Keratinocyte (primary cell): ENCODE measurements around the gene LSM7. TPM values are rescaled to one million over a fixed set of nuclear protein-coding genes. Genes with fewer than 3 reads are reported as not detected.

Experiments
- DNase-seq: peaks from one replicate; pipeline ENCODE4 v3.0.0-alpha.2; 2011; ENCODE audit warnings: low read depth, missing footprints, low spot score
- FAIRE-seq: peaks from 2 replicates; lab custom pipeline; 2011; peaks lifted over from hg19 to GRCh38; lab: Jason Lieb, UNC
- H2AFZ ChIP-seq: 2 replicates; pipeline ENCODE4 v1.6.0; 2012; ENCODE audit warnings: low read length, control low read depth, inconsistent platforms; ENCODE audit not compliant: control insufficient read depth
- H3K27ac ChIP-seq: 2 replicates; pipeline ENCODE4 v1.5.1; 2011; ENCODE audit warnings: low read length; ENCODE audit not compliant: control insufficient read depth, insufficient read depth
- H3K27me3 ChIP-seq: 3 replicates; pipeline ENCODE4 v1.6.0; 2011; ENCODE audit warnings: low read length; ENCODE audit not compliant: control insufficient read depth, insufficient read depth; ENCODE audit errors: extremely low read depth
- H3K36me3 ChIP-seq, 2 experiments: 2 replicates in 1 of 2; 3 replicates in 1 of 2; pipeline ENCODE4 v1.5.1; 2011; ENCODE audit warnings: low read length in 2 of 2, mild to moderate bottlenecking in 1 of 2; ENCODE audit not compliant: control insufficient read depth in 2 of 2, insufficient read depth in 2 of 2; ENCODE audit errors: extremely low read depth in 1 of 2
- H3K4me1 ChIP-seq: 3 replicates; pipeline ENCODE4 v1.5.1; 2011; ENCODE audit warnings: low read length; ENCODE audit not compliant: control insufficient read depth, insufficient read depth; ENCODE audit errors: extremely low read depth
- H3K4me2 ChIP-seq: 3 replicates; pipeline ENCODE4 v1.6.0; 2011; ENCODE audit warnings: low read depth, low read length; ENCODE audit not compliant: control insufficient read depth, insufficient read depth; ENCODE audit errors: extremely low read depth
- H3K4me3 ChIP-seq, 3 experiments: fragments of 200-600 bp in 1 of 3; sonication (generic) in 1 of 3; 2 replicates in 2 of 3; 3 replicates in 1 of 3; pipeline ENCODE4 v1.5.1; 2011 to 2016; ENCODE audit warnings: low read length in 3 of 3, mild to moderate bottlenecking in 3 of 3, control low read depth in 2 of 3, inconsistent platforms in 1 of 3, low read depth in 1 of 3, mixed read lengths in 1 of 3, mixed run types in 1 of 3, moderate library complexity in 1 of 3; ENCODE audit not compliant: control insufficient read depth in 2 of 3, insufficient read depth in 2 of 3; ENCODE audit errors: extremely low read depth in 1 of 3
- H3K79me2 ChIP-seq: 2 replicates; pipeline ENCODE4 v1.6.0; 2012; ENCODE audit warnings: low read length; ENCODE audit not compliant: control insufficient read depth, insufficient read depth
- H3K9ac ChIP-seq: 3 replicates; pipeline ENCODE4 v1.6.0; 2011; ENCODE audit warnings: low read length; ENCODE audit not compliant: control insufficient read depth, insufficient read depth; ENCODE audit errors: extremely low read depth
- H3K9me1 ChIP-seq: 3 replicates; pipeline ENCODE4 v1.6.0; 2011; ENCODE audit warnings: low read length; ENCODE audit not compliant: control insufficient read depth, insufficient read depth; ENCODE audit errors: extremely low read depth
- H3K9me3 ChIP-seq: 2 replicates; pipeline ENCODE4 v1.5.1; 2012; ENCODE audit warnings: low read depth, low read length; ENCODE audit not compliant: control insufficient read depth
- H4K20me1 ChIP-seq: 3 replicates; pipeline ENCODE4 v1.6.0; 2011; ENCODE audit warnings: low read length; ENCODE audit not compliant: control insufficient read depth, insufficient read depth; ENCODE audit errors: extremely low read depth
- EZH2 ChIP-seq: IDR thresholded peaks from one replicate; pipeline ENCODE4 v1.6.1; 2012; ENCODE audit warnings: inconsistent platforms, mild to moderate bottlenecking, low read length, moderate library complexity
- dilution Hi-C: fragments of 300-500 bp; cut with MboI; formaldehyde crosslinking; loops from one replicate; pipeline ENCODE4 v1.7.0; 2020; ENCODE audit warnings: low sequenced_read_pairs; ENCODE audit not compliant: extremely low pct_ligation_motif_present
- polyA plus RNA-seq, 5 experiments: library from polyadenylated mRNA; depleted of rRNA in 3 of 5; stranded (reverse) in 3 of 5; stranded (forward) in 1 of 5; unstranded in 1 of 5; fragments of >200 nt; gene quantifications; 1 replicate in 1 of 5; 2 replicates in 3 of 5; 3 replicates in 1 of 5; pipeline versions ENCODE4 v1.2.1 to v1.2.3, GENCODE V29; 2011 to 2012; ENCODE audit warnings: missing spikeins in 2 of 5, low read depth in 1 of 5, low replicate concordance in 1 of 5
- TF ChIP-seq, protein P1 (sequence below), 3 experiments: IDR thresholded peaks in 1 of 3; conservative IDR thresholded peaks in 1 of 3; optimal IDR thresholded peaks in 1 of 3; 2 replicates in 2 of 3; 3 replicates in 1 of 3; pipeline versions ENCODE3 to v1.5.1; 2011; ENCODE audit warnings: low read length in 3 of 3, mild to moderate bottlenecking in 3 of 3, moderate library complexity in 2 of 3, control low read depth in 1 of 3, inconsistent platforms in 1 of 3; ENCODE audit not compliant: insufficient read depth in 2 of 3; ENCODE audit errors: extremely low read depth in 1 of 3

Gene LSM7
- polyA plus RNA-seq, 1 donor (not counting 4 experiments of a cell fraction or from before 2014, with no cell fraction given): 243 TPM

DNA sequence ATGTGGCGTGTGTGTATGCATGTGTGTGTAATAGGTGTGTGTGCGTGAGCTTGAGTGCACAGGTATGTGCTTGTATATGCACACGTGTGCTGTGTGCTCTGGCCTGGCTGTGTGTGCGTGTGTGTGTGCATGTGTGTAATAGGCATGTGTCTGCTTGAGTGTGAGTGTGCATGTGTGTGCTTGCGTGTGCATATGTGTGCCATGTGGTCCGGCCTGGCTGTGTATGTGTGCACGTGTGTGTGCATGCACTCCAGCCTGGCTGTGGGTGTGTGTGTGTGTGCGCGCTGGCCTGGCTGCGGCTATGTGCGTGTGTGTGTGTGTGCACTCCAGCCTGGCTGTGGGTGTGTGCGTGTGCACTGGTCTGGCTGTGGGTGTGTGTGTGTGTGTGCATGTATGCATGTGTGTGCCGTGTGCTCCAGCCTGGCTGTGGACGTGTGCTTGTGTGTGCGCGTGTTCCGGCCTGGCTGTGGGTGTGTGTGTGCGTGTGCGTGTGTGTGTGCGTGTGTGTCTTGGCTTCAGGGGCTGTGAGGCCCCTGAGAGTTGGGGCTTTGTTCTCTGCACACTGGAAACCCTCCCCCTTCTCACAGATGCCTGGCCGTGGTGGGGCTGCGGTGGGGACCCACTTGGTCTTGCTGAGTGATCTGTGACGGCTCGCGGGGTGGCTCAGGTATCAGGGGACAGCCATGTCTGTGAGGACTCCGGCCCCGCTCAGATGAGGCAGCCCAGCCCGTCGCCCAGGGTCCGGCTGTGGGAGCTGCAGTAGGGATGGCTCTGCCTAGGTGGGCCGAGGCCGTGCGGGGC lies 8.3 kb upstream of the LSM7 start:
- Histone ChIP-seq H3K9ac (no peak overlapping the region), H3K4me1 (no peaks in the 10 kb centered on the region), H3K27ac (no peak overlapping the region), H3K9me1 (peaks cover 3% of the 10 kb centered on the region), H3K9me3 (no peaks in the 10 kb centered on the region), H3K4me2 (no peak overlapping the region), H3K79me2 (peaks cover 28% of the 10 kb centered on the region), H3K36me3 (peaks cover 1 to 3% of the 10 kb centered on the region in 2 experiments), H4K20me1 (peaks cover 5% of the 10 kb centered on the region), H3K27me3 (no peaks in the 10 kb centered on the region), H2AFZ (no peak overlapping the region), H3K4me3 (no peak overlapping the region)
- dilution Hi-C loops: no loop called here
- TF ChIP-seq EZH2: no peak
- TF ChIP-seq, protein P1, sequence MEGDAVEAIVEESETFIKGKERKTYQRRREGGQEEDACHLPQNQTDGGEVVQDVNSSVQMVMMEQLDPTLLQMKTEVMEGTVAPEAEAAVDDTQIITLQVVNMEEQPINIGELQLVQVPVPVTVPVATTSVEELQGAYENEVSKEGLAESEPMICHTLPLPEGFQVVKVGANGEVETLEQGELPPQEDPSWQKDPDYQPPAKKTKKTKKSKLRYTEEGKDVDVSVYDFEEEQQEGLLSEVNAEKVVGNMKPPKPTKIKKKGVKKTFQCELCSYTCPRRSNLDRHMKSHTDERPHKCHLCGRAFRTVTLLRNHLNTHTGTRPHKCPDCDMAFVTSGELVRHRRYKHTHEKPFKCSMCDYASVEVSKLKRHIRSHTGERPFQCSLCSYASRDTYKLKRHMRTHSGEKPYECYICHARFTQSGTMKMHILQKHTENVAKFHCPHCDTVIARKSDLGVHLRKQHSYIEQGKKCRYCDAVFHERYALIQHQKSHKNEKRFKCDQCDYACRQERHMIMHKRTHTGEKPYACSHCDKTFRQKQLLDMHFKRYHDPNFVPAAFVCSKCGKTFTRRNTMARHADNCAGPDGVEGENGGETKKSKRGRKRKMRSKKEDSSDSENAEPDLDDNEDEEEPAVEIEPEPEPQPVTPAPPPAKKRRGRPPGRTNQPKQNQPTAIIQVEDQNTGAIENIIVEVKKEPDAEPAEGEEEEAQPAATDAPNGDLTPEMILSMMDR (optimal IDR thresholded peaks at IDR 0.05 in 1 of 3, IDR thresholded peaks at IDR 0.05 in 1 of 3, conservative IDR thresholded peaks at IDR 0.05 in 1 of 3; ENCODE audit: extremely low read depth in 1 of 3, insufficient read depth in 2 of 3, low read length in 3 of 3): no peak
- DNase-seq: no peak
- no peak for FAIRE-seq

DNA sequence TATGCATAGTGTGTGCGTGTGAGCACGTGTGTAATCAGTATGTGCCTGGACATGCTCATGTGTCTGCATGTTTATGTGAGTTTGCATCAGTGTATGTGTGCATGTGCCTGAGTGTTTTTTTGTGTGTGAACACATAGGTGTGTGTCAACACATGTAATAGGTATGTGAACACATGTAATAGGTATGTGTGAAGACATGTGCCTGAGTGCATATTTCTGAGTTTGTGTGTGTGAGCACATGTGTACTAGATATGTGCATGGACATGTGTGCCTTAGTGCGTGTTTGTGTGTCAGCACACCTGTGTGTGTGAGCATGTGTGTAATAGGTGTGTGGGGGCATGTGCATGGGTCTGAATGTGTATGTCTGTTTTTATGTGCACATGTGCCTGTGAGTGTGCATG lies 7.5 kb upstream of the LSM7 start:
- dilution Hi-C loops: no loop called here
- Histone ChIP-seq H4K20me1 (peaks cover 8% of the 10 kb centered on the region), H3K36me3 (peaks cover 0 to 3% of the 10 kb centered on the region in 2 experiments), H3K9ac (no peak overlapping the region), H3K4me3 (no peak overlapping the region), H3K9me3 (no peaks in the 10 kb centered on the region), H3K79me2 (peaks cover 36% of the 10 kb centered on the region), H3K4me1 (no peaks in the 10 kb centered on the region), H3K27ac (no peak overlapping the region), H3K4me2 (no peak overlapping the region), H3K9me1 (peaks cover 3% of the 10 kb centered on the region), H2AFZ (no peak overlapping the region), H3K27me3 (no peaks in the 10 kb centered on the region)
- FAIRE-seq (no peak), DNase-seq (no peak)
- TF ChIP-seq, protein P1 (optimal IDR thresholded peaks at IDR 0.05 in 1 of 3, IDR thresholded peaks at IDR 0.05 in 1 of 3, conservative IDR thresholded peaks at IDR 0.05 in 1 of 3; ENCODE audit: extremely low read depth in 1 of 3, insufficient read depth in 2 of 3, low read length in 3 of 3): no peak
- no peak for TF ChIP-seq EZH2
